ENCODE measurements around the gene ACVR2B. TPM values are rescaled to one million over a fixed set of nuclear protein-coding genes. Genes with fewer than 3 reads are reported as not detected.

Gene ACVR2B
- total and polyA plus RNA-seq, 2 donors (not counting 1 experiment from before 2014, with no cell fraction given): 0.18 to 4.2 TPM

DNA sequence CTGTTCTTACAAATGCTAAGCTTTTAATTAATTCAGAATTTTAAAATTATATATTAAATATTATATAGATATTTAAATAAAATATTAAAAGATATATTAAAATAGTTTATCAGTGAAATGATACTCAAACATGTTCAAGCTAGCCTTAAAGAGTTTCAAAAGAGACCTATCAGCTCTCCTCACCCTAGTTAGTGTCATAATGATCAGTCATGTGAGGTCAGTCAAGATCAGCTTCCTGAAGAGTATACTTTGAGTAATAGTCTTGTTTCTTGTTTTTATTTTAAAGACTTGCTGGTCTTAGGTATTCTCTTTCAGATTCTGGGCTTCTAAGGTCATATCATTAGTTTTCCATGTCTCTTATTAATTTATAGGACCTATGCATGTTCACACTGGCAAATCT lies 56.9 kb downstream of the ACVR2B start:
- ATAC-seq (ENCODE audit: low read depth) (no peak), DNase-seq (no peak)
- no peaks in the 10 kb centered on the region for H3K79me2 ChIP-seq (ENCODE audit: control insufficient read depth, insufficient read depth, low read length)
- H3K27me3 ChIP-seq (replicated peaks in 1 of 4; ENCODE audit: control extremely low read depth in 1 of 4, control insufficient read depth in 3 of 4, insufficient read depth in 4 of 4, low read length in 3 of 4): no peaks in the 10 kb centered on the region
- H3K27ac Mint-ChIP-seq: no peak overlapping the region
- no peaks in the 10 kb centered on the region for H3K27me3 Mint-ChIP-seq
- H3K4me2 ChIP-seq (replicated peaks; ENCODE audit: low read depth, low read length, poor library complexity, severe bottlenecking): no peak overlapping the region
- H3K27ac ChIP-seq (ENCODE audit: low read length in 2 of 2): no peak overlapping the region
- no peak for TF ChIP-seq CTCF (IDR thresholded peaks at IDR 0.05)
- no peak for TF ChIP-seq EZH2 (IDR thresholded peaks at IDR 0.05; ENCODE audit: borderline replicate concordance, insufficient read depth, low read depth, low read length, poor library complexity, severe bottlenecking)
- intact Hi-C loops (cut with micrococcal nuclease): no loop called here
- no peaks in the 10 kb centered on the region for H3K4me1 Mint-ChIP-seq
- POLR2A ChIA-PET: no interaction called here
- no peaks in the 10 kb centered on the region for H4K20me1 ChIP-seq (ENCODE audit: control insufficient read depth, insufficient read depth, low read length, poor library complexity, severe bottlenecking)
- no peaks in the 10 kb centered on the region for H3K4me1 ChIP-seq (ENCODE audit: control insufficient read depth in 2 of 2, insufficient read depth in 2 of 2, low read length in 2 of 2)
- no peaks in the 10 kb centered on the region for H3K9me3 Mint-ChIP-seq (ENCODE audit: insufficient read depth)
- CTCF ChIA-PET: interaction anchor here (2.9 kb wide), 1 partner anchor 11 kb away, joined by 31 read pairs; no protein-coding TSS in a partner anchor
- H3K9me3 ChIP-seq (ENCODE audit: control extremely low read depth in 1 of 3, control insufficient read depth in 2 of 3, insufficient read depth in 1 of 3, low read length in 2 of 3): no peaks in the 10 kb centered on the region
- H3K4me3 ChIP-seq (ENCODE audit: control extremely low read depth in 1 of 5, extremely low read depth in 1 of 5, insufficient read depth in 1 of 5, low read depth in 2 of 5, low read length in 4 of 5): no peak overlapping the region
- H3K4me3 Mint-ChIP-seq: no peak overlapping the region
- no peak overlapping the region for H3K9ac ChIP-seq (ENCODE audit: low read length)
- H2AFZ ChIP-seq (ENCODE audit: insufficient read depth, low read depth, low read length, poor library complexity, severe bottlenecking): no peak overlapping the region
- H3K36me3 ChIP-seq (replicated peaks in 1 of 2; ENCODE audit: control extremely low read depth in 1 of 2, control insufficient read depth in 1 of 2, extremely low read depth in 1 of 2, insufficient read depth in 2 of 2, low read length in 1 of 2): peaks cover 5 to 28% of the 10 kb centered on the region in 2 experiments

- POLR2A ChIA-PET: no interaction called here
- no peaks in the 10 kb centered on the region for H3K4me1 ChIP-seq (ENCODE audit: control insufficient read depth in 2 of 2, insufficient read depth in 2 of 2, low read length in 2 of 2)
- H3K27me3 ChIP-seq (replicated peaks in 1 of 4; ENCODE audit: control extremely low read depth in 1 of 4, control insufficient read depth in 3 of 4, insufficient read depth in 4 of 4, low read length in 3 of 4): no peaks in the 10 kb centered on the region
- H3K79me2 ChIP-seq (ENCODE audit: control insufficient read depth, insufficient read depth, low read length): no peaks in the 10 kb centered on the region
- CTCF ChIA-PET: interaction anchor here (2.9 kb wide), 1 partner anchor 10 kb away, joined by 31 read pairs; no protein-coding TSS in a partner anchor
- TF ChIP-seq CTCF (IDR thresholded peaks at IDR 0.05) (no peak), EZH2 (IDR thresholded peaks at IDR 0.05; ENCODE audit: borderline replicate concordance, insufficient read depth, low read depth, low read length, poor library complexity, severe bottlenecking) (no peak)
- no peak overlapping the region for H3K4me3 ChIP-seq (ENCODE audit: control extremely low read depth in 1 of 5, extremely low read depth in 1 of 5, insufficient read depth in 1 of 5, low read depth in 2 of 5, low read length in 4 of 5)
- no peak overlapping the region for H2AFZ ChIP-seq (ENCODE audit: insufficient read depth, low read depth, low read length, poor library complexity, severe bottlenecking)
- no CpG with 5 or more reads among the region's 3 CpGs for WGBS (ENCODE audit: insufficient coverage)
- H3K4me1 Mint-ChIP-seq: no peaks in the 10 kb centered on the region
- H4K20me1 ChIP-seq (ENCODE audit: control insufficient read depth, insufficient read depth, low read length, poor library complexity, severe bottlenecking): no peaks in the 10 kb centered on the region
- H3K9me3 Mint-ChIP-seq (ENCODE audit: insufficient read depth): no peaks in the 10 kb centered on the region
- DNase-seq: no peak
- H3K9me3 ChIP-seq (ENCODE audit: control extremely low read depth in 1 of 3, control insufficient read depth in 2 of 3, insufficient read depth in 1 of 3, low read length in 2 of 3): no peaks in the 10 kb centered on the region
- no peak overlapping the region for H3K4me3 Mint-ChIP-seq
- intact Hi-C loops (cut with micrococcal nuclease): no loop called here
- no peaks in the 10 kb centered on the region for H3K27me3 Mint-ChIP-seq
- no peak overlapping the region for H3K4me2 ChIP-seq (replicated peaks; ENCODE audit: low read depth, low read length, poor library complexity, severe bottlenecking)
- no peak overlapping the region for H3K9ac ChIP-seq (ENCODE audit: low read length)
- H3K27ac ChIP-seq (ENCODE audit: low read length in 2 of 2): no peak overlapping the region
- H3K27ac Mint-ChIP-seq: no peak overlapping the region
- ATAC-seq (ENCODE audit: low read depth): no peak
- peaks cover 5 to 28% of the 10 kb centered on the region in 2 experiments for H3K36me3 ChIP-seq (replicated peaks in 1 of 2; ENCODE audit: control extremely low read depth in 1 of 2, control insufficient read depth in 1 of 2, extremely low read depth in 1 of 2, insufficient read depth in 2 of 2, low read length in 1 of 2)
Measured at GRCh38 chr3:38511546-38511945, 57.9 kb downstream of the ACVR2B start.
